ENCODE measurements around the gene TCTN1. TPM values are rescaled to one million over a fixed set of nuclear protein-coding genes. Genes with fewer than 3 reads are reported as not detected.

Gene TCTN1
- total and polyA plus RNA-seq, 2 of the 8 experiments (the other 6 are each of a cell fraction or from before 2014, with no cell fraction given) = 14.7 to 16.4 TPM

DNA sequence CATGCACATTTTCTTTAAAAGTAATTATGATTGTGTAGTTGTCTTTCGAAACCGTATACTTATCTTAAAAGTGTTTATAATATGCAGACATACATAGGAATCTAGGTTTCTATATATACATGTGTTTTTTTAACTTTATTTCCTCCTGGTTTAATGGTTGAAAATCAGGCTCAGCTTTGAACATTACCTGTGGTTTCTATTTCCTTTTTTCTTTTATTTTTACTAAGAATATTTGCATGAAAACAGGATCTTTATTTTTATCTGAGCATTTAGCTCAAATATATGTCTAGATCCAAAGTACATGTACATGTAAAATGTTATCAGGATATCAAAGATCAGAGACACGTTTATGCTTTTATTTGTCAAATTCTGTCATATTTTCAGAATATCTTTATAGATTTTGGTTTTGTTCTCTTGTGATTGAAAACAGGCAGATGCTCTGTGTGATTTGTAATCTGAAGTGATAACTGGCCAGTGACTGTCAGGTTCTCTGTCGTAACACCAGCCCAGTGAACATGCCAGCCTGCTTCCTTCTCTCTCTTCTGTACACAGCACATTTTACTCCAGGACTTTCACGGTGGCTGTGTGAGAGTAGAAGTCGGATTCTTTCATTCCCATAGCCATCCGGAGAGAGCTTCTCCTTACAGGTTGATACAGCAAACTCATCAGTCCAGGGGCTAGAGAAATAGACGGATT, 13.7 kb downstream of the TCTN1 start:
- Histone ChIP-seq H2BK120ac (replicated peaks; ENCODE audit: low read depth, low read length) (no peak overlapping the region), H3K23me2 (ENCODE audit: low read depth, low read length) (no peaks in the 10 kb centered on the region), H2BK15ac (ENCODE audit: low read length) (no peak overlapping the region), H3K27me3 (replicated peaks in 1 of 4; ENCODE audit: control insufficient read depth in 3 of 4, extremely low read depth in 1 of 4, insufficient read depth in 3 of 4, low read length in 3 of 4) (no peaks in the 10 kb centered on the region), H3K18ac (ENCODE audit: extremely low read depth, low read length) (no peak overlapping the region), H3K14ac (ENCODE audit: insufficient read length) (no peak overlapping the region), H3K79me1 (ENCODE audit: low read depth, low read length) (no peaks in the 10 kb centered on the region), H3K4ac (replicated peaks; ENCODE audit: insufficient read length, low read depth, low read length) (no peak overlapping the region), H3K27ac (ENCODE audit: low read depth, low read length) (no peak overlapping the region), H3K9me3 (ENCODE audit: insufficient read depth in 2 of 2, low read depth in 1 of 2, low read length in 1 of 2) (no peaks in the 10 kb centered on the region), H2AFZ (ENCODE audit: low read length) (no peak overlapping the region), H3K4me2 (ENCODE audit: insufficient read depth in 1 of 2, low read depth in 2 of 2, low read length in 2 of 2) (no peak overlapping the region), H3K79me2 (ENCODE audit: control insufficient read depth in 1 of 2, insufficient read depth in 2 of 2, low read length in 2 of 2) (no peaks in the 10 kb centered on the region), H3K4me1 (replicated peaks in 1 of 4; ENCODE audit: control insufficient read depth in 3 of 4, insufficient read depth in 4 of 4, low read length in 3 of 4) (no peaks in the 10 kb centered on the region), H2BK12ac (ENCODE audit: low read depth, low read length) (no peak overlapping the region), H3K4me3 (ENCODE audit: extremely low read depth in 1 of 4, insufficient read depth in 2 of 4, low read depth in 3 of 4, low read length in 4 of 4) (no peak overlapping the region), H3K56ac (replicated peaks; ENCODE audit: insufficient read length, low read depth, low read length) (no peak overlapping the region), H4K5ac (ENCODE audit: insufficient read length, low read depth, low read length) (no peak overlapping the region), H2AK5ac (ENCODE audit: low read depth, low read length) (no peak overlapping the region), H4K20me1 (replicated peaks in 1 of 2; ENCODE audit: control insufficient read depth in 1 of 2, insufficient read depth in 2 of 2, low read length in 2 of 2) (no peaks in the 10 kb centered on the region), H4K91ac (replicated peaks; ENCODE audit: insufficient read length, low read length) (no peak overlapping the region), H3K23ac (ENCODE audit: insufficient read length) (peak overlapping the region; percentile 98), H3K36me3 (ENCODE audit: control insufficient read depth in 2 of 4, insufficient read depth in 4 of 4, low read length in 3 of 4) (no peaks in the 10 kb centered on the region; a peak in 1 of 8 replicates), H3K9ac (replicated peaks in 1 of 4; ENCODE audit: extremely low read depth in 1 of 4, low read depth in 3 of 4, low read length in 3 of 4) (no peak overlapping the region), H2BK5ac (ENCODE audit: low read depth, low read length) (no peak overlapping the region), H2BK20ac (ENCODE audit: low read length) (no peak overlapping the region), H4K8ac (ENCODE audit: extremely low read depth, insufficient read depth, low read length) (no peak overlapping the region)
- ChIA-PET CTCF (ENCODE audit: partially characterized antibody) (interaction anchor here (0.7 to 1.4 kb wide), 2 partner anchors 26 to 75 kb away, joined by 3 to 4 read pairs; no protein-coding TSS in a partner anchor), POLR2A (ENCODE audit: partially characterized antibody) (interaction anchor here (1.6 kb wide), 1 partner anchor 14 kb away, joined by 3 read pairs; the partner anchor contains the start of gene TCTN1)
- DNase-seq (ENCODE audit: low read depth in 1 of 2, low spot score in 2 of 2) (no peak), FAIRE-seq (no peak)
- 90% methylated on average over 8 of the region's 8 CpGs; no CpG with 5 or more reads in 1 of the 2 experiments for WGBS, 2 experiments (ENCODE audit: extremely low coverage in 1 of 2, insufficient coverage in 1 of 2, insufficient read length in 1 of 2, insufficient replicate concordance in 2 of 2, low coverage in 1 of 2, low lambda C conversion rate in 2 of 2, missing lambda C conversion rate in 1 of 2)
- TF ChIP-seq HDAC6 (IDR thresholded peaks at IDR 0.05; ENCODE audit: low read depth, low read length) = no peak
- TF ChIP-seq MAFK (IDR thresholded peaks at IDR 0.05; ENCODE audit: low read depth, low read length) = no peak
- no peak for TF ChIP-seq EGR1 (IDR thresholded peaks at IDR 0.05; ENCODE audit: borderline replicate concordance, low read depth, low read length)
- no peak for TF ChIP-seq FOSL1 (IDR thresholded peaks at IDR 0.05; ENCODE audit: insufficient read depth, low read depth, low read length)
- no peak for TF ChIP-seq EZH2 (IDR thresholded peaks at IDR 0.05; ENCODE audit: low read depth, low read length, severe bottlenecking)
- no peak for TF ChIP-seq ATF3 (IDR thresholded peaks at IDR 0.05; ENCODE audit: insufficient read depth, low read depth, low read length)
- no peak for TF ChIP-seq KDM4A (IDR thresholded peaks at IDR 0.05; ENCODE audit: low read depth, low read length, severe bottlenecking)
- TF ChIP-seq HDAC2 (IDR thresholded peaks at IDR 0.05; ENCODE audit: borderline replicate concordance in 1 of 2, low read depth in 2 of 2, low read length in 2 of 2) = no peak
- TF ChIP-seq BRCA1 (IDR thresholded peaks at IDR 0.05; ENCODE audit: low read depth, low read length) = no peak

Data from H1 (cell line).